GM19395 (cell line): Measurements from ENCODE around the gene TRIM17.
A peak's percentile ranks its signal among the peaks of the same experiment; 100 is the strongest.

Source experiments
- ATAC-seq: cut with Tn5 transposase; IDR thresholded peaks from one replicate; pipeline ENCODE4 v1.9.1; 2021; ENCODE audit warnings: mild to moderate bottlenecking, moderate library complexity; ENCODE audit not compliant: unreplicated experiment

The TRIM17 gene

DNA sequence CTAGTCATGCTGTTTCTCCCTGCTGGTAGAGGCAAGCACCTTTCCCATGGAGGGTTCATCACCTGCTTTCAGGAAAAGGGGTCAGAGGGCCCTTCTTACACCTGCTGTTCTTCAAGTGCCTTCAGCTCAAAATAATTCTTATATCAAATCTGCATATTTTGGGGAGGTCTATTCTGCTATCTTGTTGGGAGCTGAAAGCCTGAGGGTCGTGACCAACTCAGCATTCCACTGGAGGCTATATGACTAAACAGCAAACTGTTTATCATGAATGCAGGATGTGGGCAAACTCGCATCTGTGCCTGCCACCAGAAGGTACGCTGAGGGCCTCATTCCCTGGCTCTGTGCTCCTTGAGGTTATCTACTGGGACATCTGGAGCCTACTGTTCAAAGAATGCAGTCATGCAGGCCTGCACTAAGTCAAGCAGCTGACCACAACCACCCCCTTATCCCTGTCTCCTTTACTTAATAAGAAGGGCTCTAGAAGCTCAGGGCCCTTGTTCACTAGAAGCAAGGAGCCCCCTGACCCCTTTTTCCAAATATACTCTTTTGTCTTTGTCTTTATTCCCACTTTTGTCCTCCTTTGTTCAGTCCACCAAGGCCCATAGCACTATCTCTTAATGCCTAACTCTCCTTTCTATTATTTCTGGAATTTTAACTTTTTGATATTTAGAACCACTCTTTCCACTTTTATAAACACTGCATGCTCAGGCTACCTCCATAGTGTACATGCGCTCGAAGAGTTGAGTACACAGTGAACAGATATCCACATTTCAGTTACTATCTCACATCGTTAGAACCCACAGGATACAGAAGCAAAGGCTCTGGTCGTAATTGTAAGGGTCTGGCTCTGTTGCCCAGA, 4.5 kb upstream of the TRIM17 start:
- no peak for ATAC-seq

DNA sequence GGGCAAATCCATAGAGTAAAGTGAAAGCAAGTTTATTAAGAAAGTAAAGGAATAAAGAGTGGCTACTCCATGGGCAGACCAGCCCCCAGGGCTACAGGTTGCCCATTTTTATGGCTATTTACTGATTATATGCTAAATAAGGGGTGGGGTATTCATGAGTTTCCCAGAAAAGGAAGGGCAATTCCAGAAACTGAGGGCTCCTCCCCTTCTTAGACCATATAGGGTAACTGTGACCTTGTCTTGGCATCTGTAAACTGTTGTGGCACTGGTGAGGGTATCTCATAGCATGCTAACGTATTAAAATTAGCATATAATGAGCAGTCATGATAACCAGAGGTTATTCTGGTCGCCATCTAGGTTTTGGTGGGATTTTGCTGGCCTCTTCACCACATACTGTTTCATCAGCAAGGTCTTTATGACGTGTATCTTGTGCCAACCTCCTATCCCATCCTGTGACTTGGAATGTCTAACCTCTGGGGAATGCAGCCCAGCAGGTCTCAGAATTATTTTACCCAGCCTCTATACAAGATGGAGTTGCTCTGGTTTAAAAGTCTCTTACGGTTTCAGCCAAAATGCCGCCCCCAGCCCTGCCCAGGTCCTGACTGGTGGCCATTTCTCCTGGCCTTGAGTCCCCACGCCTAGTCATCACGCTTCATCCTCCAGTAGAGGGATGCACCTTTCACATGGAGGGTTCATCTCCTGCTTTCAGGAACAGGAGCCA, 982 bp upstream of the TRIM17 start:
- no peak for ATAC-seq

DNA sequence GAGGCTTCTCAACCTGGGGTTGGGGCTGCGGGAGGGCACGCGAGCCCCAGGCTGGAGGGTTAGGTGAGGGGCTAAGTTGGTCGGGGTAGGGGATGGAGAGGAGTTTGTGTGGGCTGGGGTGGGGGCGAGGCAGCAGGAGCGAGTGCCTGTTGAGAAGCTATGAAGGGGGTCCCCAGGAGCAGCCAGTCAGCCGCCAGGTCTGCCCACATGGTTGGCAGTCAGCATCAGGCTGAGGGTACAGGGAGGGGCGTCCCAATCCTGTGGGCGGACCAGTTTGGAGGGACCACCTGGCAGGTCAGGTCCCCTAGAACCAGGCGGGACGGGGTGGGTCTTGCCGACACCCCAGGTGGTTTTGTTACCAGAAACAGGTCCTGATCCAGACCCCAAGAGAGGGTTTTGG, 400 bp upstream of the TRIM17 start:
- no peak for ATAC-seq

DNA sequence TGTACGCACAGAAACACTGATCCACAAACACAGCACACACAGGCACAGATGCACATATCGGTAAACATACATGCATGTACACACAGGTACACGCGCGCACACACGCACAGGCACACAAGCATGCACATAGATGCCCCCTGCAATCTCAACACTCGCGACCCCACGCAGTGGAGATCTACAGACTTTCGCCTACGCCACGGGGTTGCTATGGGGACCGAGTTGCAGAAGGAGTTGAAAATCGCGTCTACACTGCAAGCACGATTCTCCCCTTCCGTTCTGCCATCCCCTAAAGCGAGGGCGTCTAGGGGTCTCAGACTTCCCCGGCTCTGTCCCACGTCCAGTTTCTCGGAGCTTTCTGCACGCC, 826 bp downstream of the TRIM17 start:
- peak; percentile 11 for ATAC-seq

DNA sequence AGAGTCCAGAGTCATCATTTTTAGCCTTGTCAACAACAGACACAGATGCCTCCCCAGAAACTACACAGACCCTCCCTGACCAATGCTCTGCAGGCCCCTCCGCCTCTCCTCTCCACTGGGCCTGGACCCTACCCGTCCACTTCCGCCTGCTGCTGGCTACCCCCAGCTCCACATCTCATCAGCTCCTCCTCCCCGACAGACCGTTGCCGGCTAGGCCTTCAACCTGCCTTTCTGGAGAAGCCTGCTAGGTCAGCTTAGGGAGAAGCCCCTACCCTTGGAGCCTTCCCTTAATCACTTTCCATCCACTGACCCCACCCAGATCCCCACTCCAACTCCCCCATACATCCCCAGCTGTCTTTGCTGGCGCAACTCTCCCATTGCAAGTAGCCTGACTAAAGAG, 1.4 kb downstream of the TRIM17 start:
- no peak for ATAC-seq

DNA sequence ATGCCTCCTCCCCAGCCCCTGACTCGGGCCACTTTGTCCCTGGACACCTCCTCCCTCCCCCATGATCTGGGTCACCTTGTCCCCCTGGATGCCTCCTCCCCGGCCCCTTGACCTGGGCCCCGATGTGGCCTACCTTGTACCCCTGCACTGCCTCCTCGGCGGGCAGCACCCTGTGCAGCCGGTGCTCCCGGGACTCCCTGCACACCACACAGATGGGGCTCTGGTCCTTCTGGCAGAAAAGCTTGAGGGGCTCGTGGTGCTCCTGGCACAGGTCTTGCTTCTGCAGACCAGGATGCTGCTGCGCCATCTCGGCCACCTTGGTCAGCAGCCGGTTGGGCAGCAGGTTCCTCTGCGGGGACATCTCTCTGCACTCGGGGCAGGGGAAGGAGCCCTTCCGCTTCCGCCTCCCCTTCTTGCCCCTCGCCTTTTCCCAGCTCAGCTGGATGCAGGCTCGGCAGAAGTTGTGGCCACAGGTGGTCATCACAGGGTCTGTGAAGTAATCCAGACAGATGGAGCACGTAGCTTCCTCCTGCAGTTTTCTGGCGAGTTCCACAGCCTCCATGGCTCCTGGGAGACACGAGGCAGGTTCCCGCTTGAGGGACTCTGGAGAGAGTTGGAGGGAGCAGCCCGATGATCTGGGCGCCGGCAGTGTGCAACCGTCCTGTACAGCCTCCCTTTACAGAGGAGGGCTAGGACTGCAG, 2.0 kb downstream of the TRIM17 start:
- no peak for ATAC-seq

DNA sequence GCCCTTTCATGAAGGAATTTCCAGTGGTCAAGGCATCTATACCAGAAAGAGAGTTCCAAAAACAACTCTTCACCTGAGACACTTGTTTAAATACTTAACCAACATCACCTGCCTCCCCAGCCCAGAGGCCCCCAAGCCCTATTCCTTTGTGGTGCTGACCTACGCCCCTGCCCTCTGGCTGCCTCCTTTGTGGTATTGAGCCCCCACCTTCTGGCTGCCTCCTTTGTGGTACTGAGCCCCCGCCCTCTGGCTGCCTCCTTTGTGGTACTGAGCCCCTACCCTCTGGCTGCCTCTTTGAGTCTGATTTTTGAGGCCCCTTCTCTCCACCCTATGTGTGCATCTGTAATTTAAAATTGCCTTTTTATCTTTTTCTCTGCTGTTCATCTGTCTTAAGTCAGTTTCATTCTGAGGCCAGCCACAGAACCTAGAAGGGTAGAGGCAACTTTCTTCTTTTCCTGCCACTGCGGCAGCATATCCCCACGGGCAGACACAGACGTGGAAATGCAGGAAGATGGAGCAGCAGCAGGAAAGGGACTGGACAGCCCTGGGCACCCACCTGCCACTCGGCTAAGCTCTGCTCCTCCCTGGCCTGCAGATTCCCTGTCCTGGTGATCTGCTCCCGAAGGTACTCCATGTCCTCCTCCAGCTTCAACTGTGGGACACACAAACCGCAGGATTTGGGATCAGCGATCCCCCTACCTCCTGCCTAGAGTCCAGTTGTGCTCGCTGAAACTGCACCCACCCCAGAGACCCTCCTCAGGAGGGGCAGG, 3.2 kb downstream of the TRIM17 start:
- no peak for ATAC-seq

DNA sequence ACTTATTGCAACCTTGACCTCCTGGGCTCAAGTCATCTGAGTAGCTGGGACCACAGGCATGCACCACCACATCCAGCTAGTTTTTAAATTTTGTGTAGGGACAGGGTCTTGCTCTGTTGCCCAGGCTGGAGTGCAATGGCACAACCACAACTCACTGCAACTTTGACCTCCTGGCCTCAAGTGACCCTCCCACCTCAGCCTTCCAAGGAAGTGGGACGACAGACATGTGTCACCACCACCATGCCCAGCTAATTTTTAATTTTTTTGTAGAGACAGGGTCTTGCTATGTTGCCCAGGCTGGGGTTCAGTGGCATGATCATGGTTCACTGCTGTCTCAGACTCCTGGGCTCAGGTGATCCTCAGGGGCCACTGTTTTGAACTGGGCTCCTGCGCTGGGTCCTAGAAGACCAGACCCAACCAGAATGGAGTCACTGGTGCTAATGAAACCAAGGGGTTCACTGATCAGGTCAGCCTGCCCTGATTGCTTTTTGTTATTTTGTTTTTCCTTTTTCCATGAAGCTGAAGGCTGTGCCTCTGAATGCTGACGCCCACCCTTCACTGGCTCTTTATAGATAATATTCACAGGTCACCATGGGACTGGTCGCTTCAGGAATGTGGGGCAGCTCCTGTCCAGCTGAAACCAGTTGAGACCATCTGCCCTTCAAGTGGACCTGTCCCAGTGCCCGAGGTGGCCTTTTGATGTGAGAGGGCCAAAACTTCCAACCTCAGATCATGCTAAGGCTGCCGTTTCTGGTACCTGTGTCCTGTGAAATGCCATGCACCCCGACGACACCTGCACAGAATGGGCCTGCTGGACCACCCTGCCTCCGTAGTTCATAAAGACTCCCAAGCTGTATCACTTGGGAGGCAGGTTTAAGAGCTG, 4.9 kb downstream of the TRIM17 start:
- ATAC-seq, result no peak

DNA sequence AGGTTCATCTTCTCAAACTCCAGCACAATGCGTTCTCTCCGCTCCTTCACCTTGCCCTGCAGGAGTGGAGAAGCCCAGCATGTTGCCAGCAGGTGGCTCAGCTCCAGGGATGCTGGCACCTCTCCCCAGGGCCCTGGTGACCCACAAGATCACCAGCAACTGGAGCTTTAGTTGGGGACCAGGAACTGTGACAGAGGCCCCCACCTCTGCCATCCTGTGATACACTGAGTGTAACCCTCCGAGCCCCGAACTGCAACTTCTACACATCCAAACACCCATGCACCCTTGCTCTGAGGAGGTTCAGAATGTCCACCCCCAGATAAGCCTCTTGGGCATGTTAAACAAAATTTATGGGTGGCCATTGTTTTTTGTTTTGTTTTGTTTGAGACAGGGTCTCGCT, 5.5 kb downstream of the TRIM17 start:
- no peak for ATAC-seq

DNA sequence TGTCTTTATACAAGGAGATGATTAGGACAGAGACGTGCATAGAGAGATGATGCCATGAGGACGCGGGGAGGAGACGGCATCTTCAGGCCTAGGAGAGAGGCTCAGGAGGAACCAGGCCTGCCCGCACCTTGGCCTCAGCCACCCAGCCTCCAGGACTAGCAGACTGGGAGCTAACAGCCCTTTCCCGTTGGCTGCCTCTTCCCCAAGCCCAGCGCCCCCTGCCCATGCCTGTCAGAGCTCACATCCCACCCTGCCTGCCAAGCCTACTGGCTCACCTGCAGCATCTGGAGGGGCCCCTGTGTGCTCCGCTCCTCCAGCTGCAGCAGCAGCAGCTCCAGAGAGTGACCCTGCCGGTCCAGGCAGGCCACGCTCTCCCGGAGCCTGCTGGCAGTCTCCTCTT, 6.0 kb downstream of the TRIM17 start:
- no peak for ATAC-seq

DNA sequence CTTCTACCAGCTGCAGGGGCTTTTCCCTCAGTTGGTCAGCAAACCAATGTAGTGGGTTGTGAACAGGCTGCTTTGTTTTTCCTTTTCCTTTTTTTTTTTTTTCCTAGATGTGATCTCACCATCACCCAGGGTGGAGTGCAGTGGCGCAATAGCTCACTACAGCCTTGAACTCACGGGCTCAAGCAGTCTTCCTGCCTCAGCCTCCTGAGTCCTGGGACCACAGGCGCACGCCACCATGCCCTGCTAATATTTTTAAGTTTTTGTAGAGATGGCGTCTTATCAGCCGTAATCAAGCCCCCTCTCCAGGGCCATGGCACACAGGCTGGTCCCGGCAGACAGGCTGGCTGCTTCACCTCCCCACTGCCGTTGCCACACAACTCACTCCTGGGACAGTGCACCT, 6.6 kb downstream of the TRIM17 start:
- ATAC-seq, result no peak

DNA sequence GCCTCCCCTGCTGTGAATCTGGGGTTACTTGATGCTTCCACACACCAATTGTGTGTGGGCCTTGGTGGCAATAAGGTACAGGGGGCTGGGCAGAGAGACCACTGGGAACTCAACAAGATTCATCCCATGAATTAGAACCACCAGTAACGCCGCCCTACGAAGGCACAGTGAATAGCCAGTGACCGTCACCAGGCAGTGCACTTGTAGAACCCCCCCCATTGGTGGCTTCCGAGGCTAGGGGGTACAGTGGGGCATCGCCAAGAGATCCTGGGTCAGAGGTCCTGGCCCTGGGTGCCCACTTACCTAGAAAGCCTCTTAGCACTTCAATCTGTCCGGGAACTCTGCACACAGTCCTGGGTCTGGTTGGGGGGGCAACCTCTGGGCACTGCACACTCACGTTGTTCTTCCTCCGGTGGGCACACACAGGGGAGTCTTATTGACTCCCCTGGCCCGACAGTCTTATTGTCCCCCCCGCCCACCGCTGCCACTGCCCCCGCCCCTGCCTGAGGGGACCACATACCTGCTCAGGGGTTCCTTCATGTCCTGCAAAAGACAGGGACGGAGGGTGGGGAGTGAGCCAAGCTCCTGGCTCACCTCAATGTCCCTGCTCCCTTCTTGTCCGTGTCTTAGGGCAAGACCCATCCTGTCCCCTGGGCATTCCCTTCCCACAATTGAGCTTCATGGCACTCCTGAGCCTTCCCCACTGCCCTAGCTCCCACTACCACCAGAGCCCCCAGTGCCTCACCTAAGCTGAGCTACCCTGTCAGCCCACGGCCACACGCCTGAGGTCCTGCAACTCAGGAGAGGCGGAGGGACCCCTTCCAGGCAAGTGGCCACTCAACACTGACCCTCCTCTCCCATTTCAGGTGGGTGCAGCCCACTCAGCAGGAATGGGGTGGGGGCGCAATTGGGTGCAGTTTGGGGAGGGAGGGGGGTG, 7.5 kb downstream of the TRIM17 start:
- no peak for ATAC-seq

DNA sequence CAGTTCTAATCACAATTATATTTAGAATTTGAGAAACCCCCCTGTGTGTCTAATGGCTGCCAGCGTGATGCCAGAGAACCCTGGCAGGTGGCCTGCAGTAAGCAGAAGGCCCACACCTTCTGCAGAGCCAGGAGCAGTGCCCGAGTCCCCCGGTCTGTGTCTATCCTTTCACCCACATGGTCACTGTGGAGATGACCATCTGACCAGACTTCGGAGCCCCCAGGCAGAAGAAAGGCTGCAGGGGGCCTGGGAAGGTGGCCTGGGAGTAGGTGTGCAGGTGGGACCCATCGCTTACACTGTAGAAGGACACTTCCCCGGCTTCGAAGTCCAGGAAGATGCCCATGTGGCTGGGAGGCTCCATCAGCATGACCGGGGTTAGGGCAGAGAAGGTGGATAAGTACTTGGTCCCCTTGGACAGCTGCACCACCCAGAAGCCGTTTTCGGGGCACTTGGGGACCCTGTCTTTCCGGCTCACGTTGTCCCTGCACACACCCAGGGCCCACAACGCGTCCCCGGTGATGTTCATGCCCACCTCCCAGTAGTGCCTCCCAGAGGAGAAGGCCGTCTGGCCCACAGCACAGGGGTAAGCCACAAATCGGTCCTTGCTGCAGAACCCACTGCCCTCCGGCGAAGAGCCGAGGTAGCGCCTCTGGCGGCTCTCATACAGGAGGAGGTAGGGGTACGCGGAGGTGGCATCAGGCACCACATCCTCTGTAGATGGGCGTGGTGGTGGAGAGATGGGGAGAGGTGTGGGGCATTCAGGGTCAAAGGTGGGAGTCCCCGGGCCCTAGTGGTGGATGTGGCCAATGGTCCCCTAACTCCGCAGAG, 8.4 kb downstream of the TRIM17 start:
- no peak for ATAC-seq

DNA sequence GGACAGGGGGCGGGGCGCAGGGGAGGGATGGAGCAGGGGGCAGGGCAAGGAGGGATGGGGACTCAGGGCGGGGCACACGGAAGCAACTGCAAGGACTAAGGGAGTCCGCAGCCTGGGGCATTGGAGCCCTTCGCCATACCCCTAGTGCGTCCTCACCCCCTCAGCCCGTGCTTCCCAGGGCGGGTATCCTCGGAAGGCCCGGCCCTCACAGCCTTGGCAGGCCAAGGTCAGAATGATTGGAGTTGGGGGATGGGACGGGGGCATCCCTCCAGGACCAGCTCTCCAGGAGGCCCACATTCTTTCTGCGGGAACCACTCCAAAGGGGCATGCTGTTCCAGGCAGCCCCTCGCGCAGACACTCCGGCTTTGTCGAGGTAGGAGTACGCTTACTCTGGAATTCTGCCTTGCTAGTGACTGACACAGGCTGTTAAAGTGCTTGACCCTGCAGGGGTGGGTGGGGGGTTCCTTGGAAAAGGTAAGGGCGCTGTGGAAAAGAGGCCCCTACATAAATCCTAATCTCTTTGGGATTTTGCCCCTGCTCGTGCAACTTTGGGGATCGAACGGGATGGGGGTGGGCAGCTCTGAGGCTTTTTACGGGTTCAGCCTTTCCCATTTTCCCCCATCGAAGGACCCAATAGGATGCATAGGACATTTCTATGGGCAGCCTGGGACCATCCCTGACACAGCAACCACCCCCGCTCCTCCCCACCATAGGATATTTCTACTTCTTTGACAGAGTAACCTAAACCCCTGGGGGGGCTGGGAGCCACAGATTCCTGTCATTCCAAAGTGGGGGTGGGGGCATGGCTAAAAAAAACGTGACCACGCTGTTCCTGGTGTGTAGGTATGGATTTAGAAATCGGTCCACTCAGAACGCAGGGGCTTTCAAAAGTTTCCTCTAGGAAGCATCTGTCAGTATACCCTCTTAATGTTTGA, 9.3 kb downstream of the TRIM17 start:
- peak; percentile 42 for ATAC-seq

DNA sequence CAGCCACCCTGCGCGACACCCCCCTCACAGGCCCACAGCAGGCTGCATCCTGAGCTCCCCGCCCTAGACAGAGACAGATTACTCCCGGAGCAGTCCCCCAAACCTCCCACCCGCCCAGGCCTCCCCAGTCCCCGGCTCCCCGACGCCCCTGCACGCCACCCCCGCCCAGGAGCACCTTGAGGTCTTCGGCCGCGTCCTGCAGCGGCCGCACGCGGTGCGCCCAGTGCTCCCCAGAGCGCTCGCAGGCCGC, 10.8 kb downstream of the TRIM17 start:
- ATAC-seq, result peak; percentile 0

DNA sequence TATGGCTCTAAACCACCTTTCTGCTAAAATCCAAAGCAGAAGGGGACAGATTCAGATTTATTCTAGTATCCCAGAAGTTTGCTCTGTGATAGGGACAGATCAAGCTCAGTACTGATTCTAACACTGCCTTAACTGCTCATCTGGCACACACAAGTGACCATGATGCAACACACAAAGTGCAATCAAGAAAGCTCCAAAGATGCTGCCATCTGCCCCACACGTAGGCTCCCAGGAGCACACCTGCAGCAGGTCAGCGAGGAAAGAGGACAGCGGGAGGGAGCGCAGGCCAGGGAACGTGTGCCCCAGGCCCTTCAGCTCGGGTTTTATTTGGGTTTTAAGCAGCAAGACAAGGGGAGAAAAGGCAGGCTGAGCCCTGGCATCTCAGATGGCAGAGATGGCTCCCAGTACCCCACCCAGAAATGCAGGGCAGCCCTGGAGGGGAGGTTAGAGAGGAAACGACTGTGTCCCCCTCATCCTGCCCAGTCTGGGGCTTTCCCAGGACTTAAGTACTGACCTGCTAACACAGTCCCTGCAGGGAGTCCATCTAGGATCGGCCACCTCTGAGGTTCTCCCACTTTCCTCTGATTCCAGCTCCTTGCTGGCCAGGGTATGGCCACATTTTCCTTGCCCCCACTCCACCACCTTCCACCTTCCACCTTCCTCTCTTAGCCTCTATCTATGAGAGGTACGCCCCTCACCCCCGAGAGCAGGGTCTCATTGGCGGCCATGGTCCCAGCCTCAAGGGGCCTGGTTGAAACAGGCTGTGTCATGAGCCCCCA, 11.3 kb downstream of the TRIM17 start:
- no peak for ATAC-seq
